ENCODE measurements around the gene TRPM8. TPM values are rescaled to one million over a fixed set of nuclear protein-coding genes. Genes with fewer than 3 reads are reported as not detected.
A peak's percentile ranks its signal among the peaks of the same experiment; 100 is the strongest.
"Not testable (repeated sequence)": the region's sequence is repeated elsewhere in the genome, so short reads cannot be mapped to it uniquely, and the experiment has no call there.

TRPM8 gene
- total RNA-seq (ENCODE audit: low replicate concordance): 4.9 and 7.5 TPM in 2 replicates

DNA sequence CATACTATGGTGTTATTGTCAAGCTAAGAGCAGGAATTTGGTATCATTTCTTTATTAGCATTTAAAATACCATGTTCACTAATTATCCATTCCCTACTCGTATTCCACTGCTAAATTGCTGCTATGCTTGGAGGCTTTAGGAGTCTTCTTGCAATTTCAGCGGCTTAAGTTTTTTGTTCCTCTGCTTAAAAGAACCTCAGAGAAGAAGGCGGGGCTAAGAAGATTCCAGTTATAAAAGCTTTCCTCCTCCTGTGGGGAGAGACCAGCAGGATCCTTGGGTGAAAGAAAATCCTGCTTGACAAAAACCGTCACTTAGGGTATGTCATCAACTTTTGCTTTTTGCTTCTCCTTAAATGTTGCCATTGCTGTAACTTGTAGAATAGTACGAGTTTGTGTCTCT is at the start of gene TRPM8:
Gene TRPM8, plus strand, starts transcription at position 258 of the 400 bp plus-strand sequence. CDS start 9,165 bp downstream, outside the sequence.
- Mint-ChIP-seq H3K4me3 (peak within 1 kb of the TSS; percentile 62), H3K27me3 (ENCODE audit: insufficient read depth, low read depth) (peaks cover 11% of the 10 kb centered on the region), H3K4me1 (peaks cover 42% of the 10 kb centered on the region), H3K36me3 (no peaks in the 10 kb centered on the region), H3K9me3 (no peaks in the 10 kb centered on the region), H3K27ac (peak within 1 kb of the TSS; percentile 87)
- Histone ChIP-seq H3K79me2 (ENCODE audit: low read depth) (peaks cover 9% of the 10 kb centered on the region), H3K27me3 (no peaks in the 10 kb centered on the region), H3K9ac (no peak within 1 kb of the TSS), H2AFZ (replicated peaks) (peak within 1 kb of the TSS; percentile 64), H3K36me3 (no peaks in the 10 kb centered on the region), H3K4me1 (peaks cover 40% of the 10 kb centered on the region), H3K27ac (peak within 1 kb of the TSS; percentile 69), H3F3A (ENCODE audit: low read depth) (peaks cover 29% of the 10 kb centered on the region), H3K9me3 (ENCODE audit: low read depth) (no peaks in the 10 kb centered on the region), H4K20me1 (ENCODE audit: low read depth) (no peaks in the 10 kb centered on the region), H3K4me2 (peak within 1 kb of the TSS; percentile 83), H3K4me3 (peak within 1 kb of the TSS; percentile 43)
- no peak for TF ChIP-seq EZH2 (IDR thresholded peaks at IDR 0.05)
- TF ChIP-seq, protein P1, sequence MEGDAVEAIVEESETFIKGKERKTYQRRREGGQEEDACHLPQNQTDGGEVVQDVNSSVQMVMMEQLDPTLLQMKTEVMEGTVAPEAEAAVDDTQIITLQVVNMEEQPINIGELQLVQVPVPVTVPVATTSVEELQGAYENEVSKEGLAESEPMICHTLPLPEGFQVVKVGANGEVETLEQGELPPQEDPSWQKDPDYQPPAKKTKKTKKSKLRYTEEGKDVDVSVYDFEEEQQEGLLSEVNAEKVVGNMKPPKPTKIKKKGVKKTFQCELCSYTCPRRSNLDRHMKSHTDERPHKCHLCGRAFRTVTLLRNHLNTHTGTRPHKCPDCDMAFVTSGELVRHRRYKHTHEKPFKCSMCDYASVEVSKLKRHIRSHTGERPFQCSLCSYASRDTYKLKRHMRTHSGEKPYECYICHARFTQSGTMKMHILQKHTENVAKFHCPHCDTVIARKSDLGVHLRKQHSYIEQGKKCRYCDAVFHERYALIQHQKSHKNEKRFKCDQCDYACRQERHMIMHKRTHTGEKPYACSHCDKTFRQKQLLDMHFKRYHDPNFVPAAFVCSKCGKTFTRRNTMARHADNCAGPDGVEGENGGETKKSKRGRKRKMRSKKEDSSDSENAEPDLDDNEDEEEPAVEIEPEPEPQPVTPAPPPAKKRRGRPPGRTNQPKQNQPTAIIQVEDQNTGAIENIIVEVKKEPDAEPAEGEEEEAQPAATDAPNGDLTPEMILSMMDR (IDR thresholded peaks at IDR 0.05): no peak
- TF ChIP-seq EZH2phosphoT487 (IDR thresholded peaks at IDR 0.05): no peak
- DNase-seq (ENCODE audit: low spot score): peak; percentile 89

DNA sequence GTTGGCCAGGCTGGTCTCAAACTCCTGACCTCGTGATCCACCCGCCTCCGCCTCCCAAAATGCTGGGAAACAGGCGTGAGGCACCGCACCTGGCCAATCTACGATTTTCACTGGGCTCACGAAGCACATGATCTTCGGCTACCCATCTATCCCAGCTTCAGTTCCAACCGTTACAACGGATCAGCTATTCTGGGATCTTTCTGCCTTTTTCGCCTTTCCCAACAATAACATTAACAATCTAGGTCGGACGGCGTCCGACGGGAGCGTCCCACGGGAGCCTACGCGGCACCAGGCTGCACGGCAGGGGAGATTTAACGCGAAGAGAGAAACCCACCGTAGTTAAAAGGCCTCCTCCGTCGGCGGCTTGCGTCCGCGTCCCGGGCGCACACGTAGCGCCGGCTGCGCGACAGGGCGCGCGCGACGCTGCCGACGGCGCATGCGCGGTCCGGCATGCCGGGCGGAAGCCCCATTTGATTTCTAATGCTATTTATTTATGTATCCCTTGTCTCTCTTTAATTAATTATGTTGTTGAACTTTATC is 49.1 kb upstream of the TRPM8 start, which contains the start of gene MSL3B:
Gene MSL3B, minus strand, starts transcription at position 394 of the 540 bp plus-strand sequence.
- Histone ChIP-seq H3K36me3 (no peaks in the 10 kb centered on the region), H3K79me2 (ENCODE audit: low read depth) (peaks cover 5% of the 10 kb centered on the region), H4K20me1 (ENCODE audit: low read depth) (no peaks in the 10 kb centered on the region), H3F3A (ENCODE audit: low read depth) (peaks cover 3% of the 10 kb centered on the region), H3K4me1 (no peaks in the 10 kb centered on the region), H3K9me3 (ENCODE audit: low read depth) (peaks cover 10% of the 10 kb centered on the region), H3K4me2 (peak within 1 kb of the TSS; percentile 72), H2AFZ (replicated peaks) (peak within 1 kb of the TSS; percentile 96), H3K27me3 (peaks cover 39% of the 10 kb centered on the region), H3K4me3 (peak within 1 kb of the TSS; percentile 53), H3K9ac (no peak within 1 kb of the TSS), H3K27ac (no peak within 1 kb of the TSS)
- H3K4me3 Mint-ChIP-seq: peak within 1 kb of the TSS; percentile 81
- TF ChIP-seq, protein P1 (IDR thresholded peaks at IDR 0.05): no peak
- no peak for TF ChIP-seq EZH2phosphoT487 (IDR thresholded peaks at IDR 0.05)
- no peak for TF ChIP-seq EZH2 (IDR thresholded peaks at IDR 0.05)
- H3K36me3 Mint-ChIP-seq: peaks cover 6% of the 10 kb centered on the region
- no peaks in the 10 kb centered on the region for H3K27me3 Mint-ChIP-seq (ENCODE audit: insufficient read depth, low read depth)
- DNase-seq (ENCODE audit: low spot score): peak; percentile 81
- H3K4me1 Mint-ChIP-seq: peaks cover 2% of the 10 kb centered on the region
- peaks cover 22% of the 10 kb centered on the region for H3K9me3 Mint-ChIP-seq
- H3K27ac Mint-ChIP-seq: peak within 1 kb of the TSS; percentile 83

DNA sequence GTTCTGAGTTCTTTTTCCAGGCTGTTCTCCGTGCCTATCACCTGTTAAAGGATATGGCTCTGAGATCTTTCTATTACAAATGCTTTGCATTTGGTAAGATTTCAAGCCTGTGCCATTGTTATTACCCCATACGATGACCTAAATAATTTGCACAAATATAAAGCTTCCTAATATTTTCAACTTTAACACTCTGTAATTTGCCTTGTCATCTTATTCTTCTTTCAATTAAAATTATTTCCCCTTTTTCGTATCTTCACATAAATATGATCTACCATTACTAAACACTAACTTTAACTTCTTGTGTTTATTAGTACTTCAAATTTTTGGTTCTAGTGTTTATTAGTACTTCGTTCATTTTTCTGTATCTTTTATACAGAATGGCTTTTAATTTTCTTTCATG is 45.7 kb upstream of the TRPM8 start:
- TF ChIP-seq, protein P1 (IDR thresholded peaks at IDR 0.05): no peak
- H3K4me1 ChIP-seq: no peaks in the 10 kb centered on the region
- no peak overlapping the region for H3K27ac Mint-ChIP-seq

DNA sequence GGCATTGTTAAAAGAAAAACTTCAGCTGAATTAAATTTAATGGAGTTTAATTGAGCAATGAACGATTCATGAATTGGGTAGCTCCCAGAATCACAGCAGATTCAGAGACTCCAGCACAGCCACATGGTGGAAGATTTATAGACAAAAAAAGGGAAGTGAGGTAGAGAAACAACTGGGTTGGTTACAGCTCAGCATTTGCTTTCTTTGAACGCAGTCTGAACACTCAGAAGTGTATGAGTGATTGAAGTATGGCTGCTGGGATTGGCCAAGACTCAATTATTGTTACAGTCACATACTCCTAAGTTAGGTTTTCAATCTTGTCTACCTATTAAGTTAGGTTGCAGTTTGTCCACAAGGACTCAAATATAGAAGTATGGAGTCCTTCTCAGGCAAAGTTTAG is 45.0 kb upstream of the TRPM8 start:
- not testable (repeated sequence) for H3K4me1 Mint-ChIP-seq; H3K4me3 Mint-ChIP-seq; H3K9ac ChIP-seq; DNase-seq (ENCODE audit: low spot score); H3K36me3 ChIP-seq; H3K4me2 ChIP-seq; H3K27ac ChIP-seq; H3K79me2 ChIP-seq (ENCODE audit: low read depth); H3K4me1 ChIP-seq; H3K36me3 Mint-ChIP-seq; H3F3A ChIP-seq (ENCODE audit: low read depth); H3K4me3 ChIP-seq; H3K27ac Mint-ChIP-seq; H4K20me1 ChIP-seq (ENCODE audit: low read depth); H3K27me3 Mint-ChIP-seq (ENCODE audit: insufficient read depth, low read depth)
- Histone ChIP-seq H3K9me3 (ENCODE audit: low read depth) (peaks cover 10% of the 10 kb centered on the region), H2AFZ (replicated peaks) (peak overlapping the region; percentile 9), H3K27me3 (peaks cover 62% of the 10 kb centered on the region)
- peaks cover 21% of the 10 kb centered on the region for H3K9me3 Mint-ChIP-seq

More for the DNA sequence above, 45.7 kb upstream of the TRPM8 start:
- DNase-seq (ENCODE audit: low spot score): no peak
- Mint-ChIP-seq H3K9me3 (peaks cover 24% of the 10 kb centered on the region), H3K4me1 (peaks cover 2% of the 10 kb centered on the region), H3K36me3 (peaks cover 6% of the 10 kb centered on the region), H3K4me3 (no peak overlapping the region), H3K27me3 (ENCODE audit: insufficient read depth, low read depth) (no peaks in the 10 kb centered on the region)
- H4K20me1 ChIP-seq (ENCODE audit: low read depth): no peaks in the 10 kb centered on the region
- peaks cover 3% of the 10 kb centered on the region for H3F3A ChIP-seq (ENCODE audit: low read depth)
- H3K27ac ChIP-seq: no peak overlapping the region
- peaks cover 59% of the 10 kb centered on the region for H3K27me3 ChIP-seq
- no peak overlapping the region for H3K4me3 ChIP-seq
- no peak overlapping the region for H2AFZ ChIP-seq (replicated peaks)
- H3K36me3 ChIP-seq: no peaks in the 10 kb centered on the region
- peaks cover 5% of the 10 kb centered on the region for H3K79me2 ChIP-seq (ENCODE audit: low read depth)
- H3K9me3 ChIP-seq (ENCODE audit: low read depth): peaks cover 10% of the 10 kb centered on the region
- H3K9ac ChIP-seq: no peak overlapping the region
- no peak overlapping the region for H3K4me2 ChIP-seq

Measured in neural progenitor cell (in vitro differentiated cells).